K562 (cell line): ENCODE measurements around the gene SECISBP2. TPM values are rescaled to one million over a fixed set of nuclear protein-coding genes. Genes with fewer than 3 reads are reported as not detected.

Experiments used
- CBX2 ChIP-seq: fragments of 200-600 bp; sonication (generic); IDR thresholded peaks from one replicate; pipeline ENCODE4 v1.6.1; 2012; ENCODE audit warnings: mild to moderate bottlenecking, low read length, inconsistent platforms; ENCODE audit not compliant: insufficient read depth, poor library complexity, severe bottlenecking
- CBX3 ChIP-seq, 2 experiments: IDR thresholded peaks; 1 replicate in 1 of 2; 2 replicates in 1 of 2; pipeline ENCODE4 v1.6.1; 2012; ENCODE audit warnings: inconsistent platforms in 2 of 2, low read length in 2 of 2, borderline replicate concordance in 1 of 2, control low read depth in 1 of 2
- ETV6 ChIP-seq, 3 experiments: fragments of 150-350 bp in 1 of 3; sonication (generic) in 1 of 3; formaldehyde crosslinking in 1 of 3; IDR thresholded peaks; 2 replicates each; pipeline versions ENCODE4 v1.6.1 to v1.8.0; 2014 to 2022; ENCODE audit warnings: borderline replicate concordance in 2 of 3, low read depth in 2 of 3, antibody characterized with exemption in 1 of 3, low read length in 1 of 3, mild to moderate bottlenecking in 1 of 3, missing genetic modification reagents in 1 of 3
- FOSL1 ChIP-seq: fragments of 200-800 bp; sonication (Bioruptor generic); conservative IDR thresholded peaks from 2 replicates; pipeline ENCODE4 v1.6.1; 2016; ENCODE audit warnings: missing genetic modification characterization, missing compliant biosample characterization
- HDAC8 ChIP-seq: fragments of 450-650 bp; IDR thresholded peaks from 2 replicates; pipeline ENCODE4 v1.6.1; 2016; ENCODE audit warnings: mild to moderate bottlenecking, missing genetic modification characterization, moderate library complexity, missing compliant biosample characterization
- MEIS2 ChIP-seq: fragments of 450-650 bp; IDR thresholded peaks from 2 replicates; pipeline ENCODE4 v1.6.1; 2014; ENCODE audit warnings: mild to moderate bottlenecking; ENCODE audit not compliant: partially characterized antibody
- TRIM28 ChIP-seq: fragments of 450-650 bp; IDR thresholded peaks from 2 replicates; pipeline ENCODE4 v1.6.1; 2017
- ZBTB11 ChIP-seq, 3 experiments: fragments of 200-800 bp in 1 of 3; fragments of 250-450 bp in 1 of 3; fragments of 450-650 bp in 1 of 3; sonication (Bioruptor Pico) in 1 of 3; sonication (Bioruptor generic) in 1 of 3; formaldehyde crosslinking in 1 of 3; IDR thresholded peaks; 2 replicates each; pipeline versions ENCODE4 v1.6.1 to v1.8.0; 2016 to 2022; ENCODE audit warnings: mild to moderate bottlenecking in 2 of 3, missing genetic modification characterization in 2 of 3, missing compliant biosample characterization in 1 of 3, moderate library complexity in 1 of 3
- ZBTB12 ChIP-seq: fragments of 250-450 bp; sonication (Bioruptor Pico); IDR thresholded peaks from 2 replicates; pipeline ENCODE4 v1.4.0; 2020
- ZBTB26 ChIP-seq: fragments of 450-650 bp; formaldehyde crosslinking; IDR thresholded peaks from 2 replicates; pipeline ENCODE4 v1.4.0; 2022; ENCODE audit warnings: missing genetic modification characterization
- ZFP1 ChIP-seq: fragments of 450-650 bp; formaldehyde crosslinking; IDR thresholded peaks from 2 replicates; pipeline ENCODE4 v1.4.0; 2020; ENCODE audit warnings: mild to moderate bottlenecking, mixed read lengths
- polyA plus RNA-seq, 8 experiments: library from polyadenylated mRNA; depleted of rRNA in 4 of 8; stranded (reverse) in 5 of 8; unstranded in 3 of 8; fragments of >200 nt; fragmentation: Nextera tagmentation in 2 of 8; fragmentation: Illumina TruSeq in 1 of 8; extraction: Ambion mirVana in 2 of 8; extraction: Trizol in 1 of 8; gene quantifications; 2 replicates each; pipeline versions ENCODE4 v1.2.1 to v1.2.3, GENCODE V29; 2011 to 2014; ENCODE audit warnings: inconsistent platforms in 1 of 8, missing spikeins in 1 of 8
- total RNA-seq, 7 experiments: library from RNA; depleted of rRNA in 6 of 7; stranded (reverse); fragments of >200 nt in 6 of 7; fragmentation: Illumina TruSeq in 2 of 7; extraction: Trizol in 2 of 7; gene quantifications; 2 replicates each; pipeline versions ENCODE4 v1.2.1 to v1.2.3, GENCODE V29; 2011 to 2021; ENCODE audit warnings: low replicate concordance in 1 of 7
- TF ChIP-seq, protein P1 (sequence below): fragments of 250-450 bp; sonication (Bioruptor Pico); IDR thresholded peaks from 2 replicates; pipeline ENCODE4 v1.4.0; 2020; ENCODE audit warnings: mild to moderate bottlenecking, moderate library complexity

Gene SECISBP2
- total and polyA plus RNA-seq, 9 of the 15 experiments (the other 6 are each of a cell fraction or from before 2014, with no cell fraction given), result 3.2 to 41.6 (median 26.1) TPM

DNA sequence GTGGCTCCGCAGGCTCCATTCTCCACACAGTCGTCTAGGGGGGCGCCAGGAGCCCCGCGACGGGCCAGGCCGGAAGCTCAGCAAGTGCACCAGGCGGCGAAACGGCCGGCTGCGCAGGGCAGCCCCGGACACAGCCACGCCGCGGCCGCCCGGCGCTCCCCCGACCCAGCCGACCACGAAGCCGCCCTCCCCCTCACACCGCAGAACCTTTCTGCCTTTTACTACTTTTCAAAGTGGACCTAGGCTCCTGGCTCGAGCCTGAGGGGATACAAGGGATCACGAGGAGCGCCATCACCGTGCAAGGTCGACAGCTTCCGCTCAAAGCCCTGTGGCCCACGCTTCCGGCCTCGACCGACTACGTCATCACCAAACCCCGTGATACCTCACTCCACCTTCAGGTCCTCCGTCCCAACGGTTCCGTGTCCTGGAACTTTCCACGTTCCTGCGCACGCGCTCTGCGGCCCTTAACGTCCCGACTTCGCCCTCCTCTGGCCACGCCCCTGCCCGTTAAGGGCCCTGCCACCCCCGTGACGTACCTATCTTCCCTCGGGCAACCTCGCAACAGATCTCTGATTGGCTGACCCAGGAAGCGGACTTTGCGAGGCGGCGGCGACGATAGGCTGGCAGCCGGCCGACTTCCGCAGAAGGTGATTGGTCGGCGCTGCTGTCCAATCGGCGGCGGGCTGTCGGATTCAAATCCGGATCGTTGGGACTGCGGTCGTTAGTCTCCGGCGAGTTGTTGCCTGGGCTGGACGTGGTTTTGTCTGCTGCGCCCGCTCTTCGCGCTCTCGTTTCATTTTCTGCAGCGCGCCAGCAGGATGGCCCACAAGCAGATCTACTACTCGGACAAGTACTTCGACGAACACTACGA is 7.6 kb upstream of the SECISBP2 start, which contains the start of gene CKS2 (continued):
- TF ChIP-seq CBX2, result no peak
- peak; percentile 87 for TF ChIP-seq MEIS2
- TF ChIP-seq ZBTB11 (CRISPR knock-in tag; IDR thresholded peaks at IDR 0.05), result peak in 2 of 3 experiments; percentile 36 to 93; a peak in 3 of 6 replicates
- no peak for TF ChIP-seq TRIM28
- TF ChIP-seq ZBTB12 (CRISPR knock-in tag), result peak; percentile 71
- no peak for TF ChIP-seq ZFP1 (CRISPR knock-in tag)
- no peak for TF ChIP-seq ZBTB26
- no peak for TF ChIP-seq CBX3 (IDR thresholded peaks at IDR 0.05; ENCODE audit: borderline replicate concordance in 1 of 2, low read length in 2 of 2)
- no peak; the same call in 1 of the 2 replicates for TF ChIP-seq HDAC8
- TF ChIP-seq ETV6 (IDR thresholded peaks at IDR 0.05; ENCODE audit: borderline replicate concordance in 1 of 2, low read depth in 2 of 2, low read length in 1 of 2), result no peak
- no peak for TF ChIP-seq ETV6 (CRISPR knock-in tag; IDR thresholded peaks at IDR 0.05; ENCODE audit: borderline replicate concordance)
- TF ChIP-seq, protein P1, sequence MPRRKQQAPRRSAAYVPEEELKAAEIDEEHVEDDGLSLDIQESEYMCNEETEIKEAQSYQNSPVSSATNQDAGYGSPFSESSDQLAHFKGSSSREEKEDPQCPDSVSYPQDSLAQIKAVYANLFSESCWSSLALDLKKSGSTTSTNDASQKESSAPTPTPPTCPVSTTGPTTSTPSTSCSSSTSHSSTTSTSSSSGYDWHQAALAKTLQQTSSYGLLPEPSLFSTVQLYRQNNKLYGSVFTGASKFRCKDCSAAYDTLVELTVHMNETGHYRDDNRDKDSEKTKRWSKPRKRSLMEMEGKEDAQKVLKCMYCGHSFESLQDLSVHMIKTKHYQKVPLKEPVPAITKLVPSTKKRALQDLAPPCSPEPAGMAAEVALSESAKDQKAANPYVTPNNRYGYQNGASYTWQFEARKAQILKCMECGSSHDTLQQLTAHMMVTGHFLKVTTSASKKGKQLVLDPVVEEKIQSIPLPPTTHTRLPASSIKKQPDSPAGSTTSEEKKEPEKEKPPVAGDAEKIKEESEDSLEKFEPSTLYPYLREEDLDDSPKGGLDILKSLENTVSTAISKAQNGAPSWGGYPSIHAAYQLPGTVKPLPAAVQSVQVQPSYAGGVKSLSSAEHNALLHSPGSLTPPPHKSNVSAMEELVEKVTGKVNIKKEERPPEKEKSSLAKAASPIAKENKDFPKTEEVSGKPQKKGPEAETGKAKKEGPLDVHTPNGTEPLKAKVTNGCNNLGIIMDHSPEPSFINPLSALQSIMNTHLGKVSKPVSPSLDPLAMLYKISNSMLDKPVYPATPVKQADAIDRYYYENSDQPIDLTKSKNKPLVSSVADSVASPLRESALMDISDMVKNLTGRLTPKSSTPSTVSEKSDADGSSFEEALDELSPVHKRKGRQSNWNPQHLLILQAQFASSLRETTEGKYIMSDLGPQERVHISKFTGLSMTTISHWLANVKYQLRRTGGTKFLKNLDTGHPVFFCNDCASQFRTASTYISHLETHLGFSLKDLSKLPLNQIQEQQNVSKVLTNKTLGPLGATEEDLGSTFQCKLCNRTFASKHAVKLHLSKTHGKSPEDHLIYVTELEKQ (CRISPR knock-in tag), result no peak
- TF ChIP-seq FOSL1, result peak; percentile 42; the same call in 1 of the 2 replicates
